BLaER1 treated with 17β-estradiol and CSF1 and Interleukin-3, amounts not matched to agents 10 nM and 100 nM (cell line): ENCODE data around the gene WDR45B.

Source experiments
- H3K27ac ChIP-seq, 11 experiments: shearing (Covaris generic); formaldehyde crosslinking; 2 replicates each; pipeline ENCODE4 v1.8.1; 2022
- H3K27me3 ChIP-seq, 11 experiments: shearing (Covaris generic); formaldehyde crosslinking; 2 replicates each; pipeline ENCODE4 v1.8.1; 2022
- H3K36me3 ChIP-seq, 11 experiments: shearing (Covaris generic); formaldehyde crosslinking; 2 replicates each; pipeline ENCODE4 v1.8.1; 2022
- H3K4me1 ChIP-seq, 10 experiments: shearing (Covaris generic); formaldehyde crosslinking; 2 replicates each; pipeline ENCODE4 v1.8.1; 2022
- H3K4me2 ChIP-seq, 11 experiments: shearing (Covaris generic); formaldehyde crosslinking; 2 replicates each; pipeline ENCODE4 v1.8.1; 2022
- H3K4me3 ChIP-seq, 10 experiments: shearing (Covaris generic); formaldehyde crosslinking; 2 replicates each; pipeline ENCODE4 v1.8.1; 2022
- H3K9ac ChIP-seq, 11 experiments: shearing (Covaris generic); formaldehyde crosslinking; 2 replicates each; pipeline ENCODE4 v1.8.1; 2022
- H3K9me3 ChIP-seq, 11 experiments: shearing (Covaris generic); formaldehyde crosslinking; replicated peaks in 1 of 11; 2 replicates each; pipeline ENCODE4 v1.8.1; 2022
- H4K20me1 ChIP-seq, 11 experiments: shearing (Covaris generic); formaldehyde crosslinking; 2 replicates each; pipeline ENCODE4 v1.8.1; 2022
- Cebpa-rat ChIP-seq, 11 experiments: shearing (Covaris generic); IDR thresholded peaks; 2 replicates each; pipeline ENCODE4 v1.8.1; 2022

WDR45B gene

GRCh38 chr17:82605939-82606600 is 42.2 kb downstream of the WDR45B start:
- no peak for TF ChIP-seq Cebpa-rat (IDR thresholded peaks at IDR 0.05)
- peak overlapping the region in 8 of 11 experiments; percentile 64 to 84 (median 83); a peak in 15 of 22 replicates for H3K27ac ChIP-seq
- peak overlapping the region; percentile 74 to 95 (median 86); a peak in 20 of 22 replicates for H3K4me2 ChIP-seq

GRCh38 chr17:82604532-82604931 is 43.7 kb downstream of the WDR45B start:
- Histone ChIP-seq H4K20me1 (peaks cover 0 to 75% (median 51%) of the 10 kb centered on the region in 11 experiments; a peak in 18 of 22 replicates), H3K36me3 (peaks cover 60 to 89% (median 77%) of the 10 kb centered on the region in 11 experiments), H3K4me3 (peak overlapping the region in 4 of 10 experiments; percentile 24 to 38 (median 28); a peak in 5 of 20 replicates), H3K27me3 (no peaks in the 10 kb centered on the region), H3K9me3 (no peaks in the 10 kb centered on the region), H3K9ac (peak overlapping the region in 9 of 11 experiments; percentile 24 to 74 (median 66); a peak in 17 of 22 replicates), H3K27ac (peak overlapping the region; percentile 2 to 84 (median 81); a peak in 20 of 22 replicates), H3K4me1 (peaks cover 51 to 69% (median 60%) of the 10 kb centered on the region in 10 experiments), H3K4me2 (peak overlapping the region; percentile 74 to 95 (median 86))
- TF ChIP-seq Cebpa-rat (IDR thresholded peaks at IDR 0.05), result no peak

More at GRCh38 chr17:82605939-82606600, 42.2 kb downstream of the WDR45B start:
- no peaks in the 10 kb centered on the region for H3K27me3 ChIP-seq
- peaks cover 43 to 66% (median 52%) of the 10 kb centered on the region in 10 experiments for H3K4me1 ChIP-seq
- peaks cover 0 to 59% (median 36%) of the 10 kb centered on the region in 11 experiments; a peak in 13 of 22 replicates for H4K20me1 ChIP-seq
- H3K4me3 ChIP-seq, result no peak overlapping the region
- H3K36me3 ChIP-seq, result peaks cover 56 to 89% (median 74%) of the 10 kb centered on the region in 11 experiments
- H3K9me3 ChIP-seq, result no peaks in the 10 kb centered on the region
- H3K9ac ChIP-seq, result peak overlapping the region in 10 of 11 experiments; percentile 22 to 74 (median 66); a peak in 14 of 22 replicates

GRCh38 chr17:82603981-82604448 is 44.2 kb downstream of the WDR45B start:
- peaks cover 0 to 78% (median 56%) of the 10 kb centered on the region in 11 experiments; a peak in 18 of 22 replicates for H4K20me1 ChIP-seq
- H3K27me3 ChIP-seq, result no peaks in the 10 kb centered on the region
- peak overlapping the region in 4 of 10 experiments; percentile 6 to 38 (median 15); a peak in 1 of 20 replicates for H3K4me3 ChIP-seq
- peak overlapping the region in 9 of 11 experiments; percentile 18 to 74 (median 66); a peak in 17 of 22 replicates for H3K9ac ChIP-seq
- TF ChIP-seq Cebpa-rat (IDR thresholded peaks at IDR 0.05), result no peak
- peaks cover 63 to 89% (median 77%) of the 10 kb centered on the region in 11 experiments for H3K36me3 ChIP-seq
- H3K4me2 ChIP-seq, result peak overlapping the region; percentile 74 to 95 (median 86)
- H3K27ac ChIP-seq, result peak overlapping the region; percentile 2 to 84 (median 81); a peak in 20 of 22 replicates
- peaks cover 56 to 74% (median 65%) of the 10 kb centered on the region in 10 experiments for H3K4me1 ChIP-seq
- no peaks in the 10 kb centered on the region for H3K9me3 ChIP-seq

GRCh38 chr17:82602986-82603710 is 45.1 kb downstream of the WDR45B start:
- Histone ChIP-seq H3K27me3 (no peaks in the 10 kb centered on the region), H3K9me3 (no peaks in the 10 kb centered on the region), H3K36me3 (peaks cover 63 to 87% (median 77%) of the 10 kb centered on the region in 11 experiments), H3K4me3 (peak overlapping the region in 3 of 10 experiments; percentile 6 to 24 (median 6); a peak in 1 of 20 replicates), H4K20me1 (peaks cover 0 to 86% (median 64%) of the 10 kb centered on the region in 11 experiments; a peak in 18 of 22 replicates), H3K4me2 (peak overlapping the region; percentile 74 to 95 (median 86)), H3K9ac (peak overlapping the region in 9 of 11 experiments; percentile 16 to 74 (median 65); a peak in 15 of 22 replicates), H3K4me1 (peaks cover 65 to 83% (median 74%) of the 10 kb centered on the region in 10 experiments), H3K27ac (peak overlapping the region in 9 of 11 experiments; percentile 44 to 84 (median 83); a peak in 16 of 22 replicates)
- no peak for TF ChIP-seq Cebpa-rat (IDR thresholded peaks at IDR 0.05)

GRCh38 chr17:82602487-82602886 is 45.8 kb downstream of the WDR45B start:
- Histone ChIP-seq H3K27ac (peak overlapping the region in 6 of 11 experiments; percentile 1 to 83 (median 32); a peak in 7 of 22 replicates), H4K20me1 (peaks cover 0 to 89% (median 64%) of the 10 kb centered on the region in 11 experiments; a peak in 18 of 22 replicates)

DNA sequence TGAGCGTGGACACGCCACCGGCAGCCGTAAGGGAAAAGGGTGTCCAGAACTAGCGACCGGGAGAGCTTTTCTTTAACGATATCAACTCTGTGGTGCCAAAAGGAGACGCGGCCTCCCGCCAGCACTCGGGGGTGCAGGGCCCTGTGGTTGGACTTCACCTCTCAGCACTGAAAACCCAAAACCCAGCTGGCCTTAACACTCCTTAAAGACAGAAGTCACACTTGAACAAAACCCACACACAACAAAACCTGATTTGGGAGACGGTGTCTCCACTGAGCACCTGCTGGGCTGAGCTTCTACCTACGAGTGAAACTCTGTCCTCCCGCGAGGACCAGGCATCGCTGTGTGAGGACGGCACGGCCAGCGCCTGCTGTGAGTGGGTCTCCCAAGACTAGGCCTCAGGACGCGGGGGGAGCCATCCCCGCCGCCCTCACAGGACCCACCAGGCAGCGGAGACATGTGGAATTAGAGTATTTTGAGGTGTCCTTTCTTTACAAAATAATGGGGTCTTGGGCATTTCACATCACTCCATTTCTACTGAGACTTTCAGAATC is 46.7 kb downstream of the WDR45B start:
- peak overlapping the region in 5 of 11 experiments; percentile 1 to 83 (median 38); a peak in 6 of 22 replicates for H3K27ac ChIP-seq
- H4K20me1 ChIP-seq, result peaks cover 0 to 95% (median 64%) of the 10 kb centered on the region in 11 experiments; a peak in 18 of 22 replicates
- peak overlapping the region in 2 of 11 experiments; percentile 74 to 87; a peak in 3 of 22 replicates for H3K4me2 ChIP-seq
- peaks cover 69 to 99% (median 81%) of the 10 kb centered on the region in 10 experiments for H3K4me1 ChIP-seq
- no peaks in the 10 kb centered on the region for H3K9me3 ChIP-seq
- peak overlapping the region in 2 of 11 experiments; percentile 1 to 41; a peak in 1 of 22 replicates for H3K9ac ChIP-seq
- no peak overlapping the region for H3K4me3 ChIP-seq
- no peak for TF ChIP-seq Cebpa-rat (IDR thresholded peaks at IDR 0.05)
- H3K36me3 ChIP-seq, result peaks cover 69 to 92% (median 86%) of the 10 kb centered on the region in 11 experiments
- H3K27me3 ChIP-seq, result no peaks in the 10 kb centered on the region

More at GRCh38 chr17:82602487-82602886, 45.8 kb downstream of the WDR45B start:
- Histone ChIP-seq H3K4me2 (peak overlapping the region in 10 of 11 experiments; percentile 74 to 95 (median 86); a peak in 18 of 22 replicates), H3K9me3 (no peaks in the 10 kb centered on the region), H3K4me3 (no peak overlapping the region), H3K4me1 (peaks cover 69 to 89% (median 78%) of the 10 kb centered on the region in 10 experiments), H3K36me3 (peaks cover 63 to 87% (median 76%) of the 10 kb centered on the region in 11 experiments), H3K9ac (peak overlapping the region in 5 of 11 experiments; percentile 1 to 53 (median 39); a peak in 4 of 22 replicates), H3K27me3 (no peaks in the 10 kb centered on the region)
- TF ChIP-seq Cebpa-rat (IDR thresholded peaks at IDR 0.05), result no peak

GRCh38 chr17:82600731-82601446 is 47.4 kb downstream of the WDR45B start:
- Histone ChIP-seq H3K4me3 (no peak overlapping the region), H3K9me3 (no peaks in the 10 kb centered on the region), H3K9ac (peak overlapping the region in 2 of 11 experiments; percentile 40 to 41; a peak in 2 of 22 replicates), H3K36me3 (peaks cover 69 to 92% (median 86%) of the 10 kb centered on the region in 11 experiments), H4K20me1 (peaks cover 0 to 89% (median 60%) of the 10 kb centered on the region in 11 experiments; a peak in 18 of 22 replicates), H3K27ac (peak overlapping the region in 4 of 11 experiments; percentile 24 to 83 (median 60); a peak in 6 of 22 replicates), H3K27me3 (no peaks in the 10 kb centered on the region), H3K4me1 (peaks cover 73 to 99% (median 81%) of the 10 kb centered on the region in 10 experiments), H3K4me2 (peak overlapping the region in 5 of 11 experiments; percentile 66 to 80 (median 74); a peak in 5 of 22 replicates)
- no peak for TF ChIP-seq Cebpa-rat (IDR thresholded peaks at IDR 0.05)
